ENCODE measurements around the gene BMPR1A. TPM values are rescaled to one million over a fixed set of nuclear protein-coding genes. Genes with fewer than 3 reads are reported as not detected.

BMPR1A gene
- total and polyA plus RNA-seq, 9 of the 15 experiments (the other 6 are each of a cell fraction or from before 2014, with no cell fraction given), result 1.6 to 17.5 (median 9.1) TPM

DNA sequence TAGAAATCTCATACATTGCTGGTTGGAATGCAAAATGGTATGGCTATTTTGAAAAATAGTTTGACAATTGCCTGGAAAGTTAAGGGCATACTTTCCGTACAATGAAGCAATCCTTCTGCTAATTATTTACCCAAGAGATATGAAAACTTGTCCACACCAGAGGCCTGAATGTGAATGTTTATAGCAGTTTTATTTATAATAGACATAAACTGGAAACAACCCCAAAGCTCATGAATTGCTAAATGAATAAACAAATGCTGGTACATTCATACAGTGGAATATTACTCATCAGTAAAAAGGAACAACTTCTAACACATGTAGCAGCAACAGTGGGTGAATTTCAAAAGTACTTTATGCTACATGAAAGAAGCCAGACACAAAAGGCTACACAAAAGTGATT is 158.3 kb downstream of the BMPR1A start:
- intact Hi-C loops (cut with micrococcal nuclease) (no loop called here), in situ Hi-C loops (cut with MboI) (no loop called here)
- no peaks in the 10 kb centered on the region for H3K27me3 ChIP-seq (ENCODE audit: control insufficient read depth in 2 of 2, insufficient read depth in 2 of 2, low read length in 2 of 2)
- H3K4me2 ChIP-seq (ENCODE audit: insufficient read depth, low read length), result no peak overlapping the region
- H3K4me1 ChIP-seq (replicated peaks in 1 of 2; ENCODE audit: control insufficient read depth in 2 of 2, insufficient read depth in 2 of 2, low read length in 2 of 2), result no peaks in the 10 kb centered on the region; a peak in 1 of 5 replicates
- H2AFZ ChIP-seq (ENCODE audit: low read depth, low read length), result no peak overlapping the region
- TF ChIP-seq ZNF77 (CRISPR knock-in tag; IDR thresholded peaks at IDR 0.05), result no peak
- TF ChIP-seq ZNF197 (CRISPR knock-in tag; IDR thresholded peaks at IDR 0.05; ENCODE audit: low read depth), result no peak
- TF ChIP-seq GATAD2A (IDR thresholded peaks at IDR 0.05), result no peak
- no peak for TF ChIP-seq ZNF780A (CRISPR knock-in tag; IDR thresholded peaks at IDR 0.05)
- TF ChIP-seq NEUROD1 (IDR thresholded peaks at IDR 0.05; ENCODE audit: borderline replicate concordance, low read depth, low read length, partially characterized antibody), result no peak
- TF ChIP-seq POLR2AphosphoS5 (IDR thresholded peaks at IDR 0.05; ENCODE audit: control insufficient read depth, insufficient read depth, low read depth, low read length), result no peak
- no peak for TF ChIP-seq ATF7 (IDR thresholded peaks at IDR 0.05)
- TF ChIP-seq ZBTB43 (CRISPR knock-in tag; IDR thresholded peaks at IDR 0.05), result no peak
- TF ChIP-seq MCM3 (IDR thresholded peaks at IDR 0.05), result no peak
- TF ChIP-seq TAF7 (tag; IDR thresholded peaks at IDR 0.05), result no peak
- no peak for TF ChIP-seq FOXJ2 (tag; IDR thresholded peaks at IDR 0.05)
- no peak for TF ChIP-seq TEAD1 (CRISPR knock-in tag; IDR thresholded peaks at IDR 0.05)
- no peak for TF ChIP-seq NR4A1 (CRISPR knock-in tag; IDR thresholded peaks at IDR 0.05)
- TF ChIP-seq NR4A1 (tag; IDR thresholded peaks at IDR 0.05), result no peak
- TF ChIP-seq TRIM24 (IDR thresholded peaks at IDR 0.05), result no peak
- TF ChIP-seq ARID4B (CRISPR knock-in tag; IDR thresholded peaks at IDR 0.05), result no peak
- no peak for TF ChIP-seq L3MBTL2 (IDR thresholded peaks at IDR 0.05)
- TF ChIP-seq CBFA2T2 (conservative IDR thresholded peaks at IDR 0.05), result no peak
- no peak for TF ChIP-seq TBL1XR1 (IDR thresholded peaks at IDR 0.05; ENCODE audit: low read length in 2 of 2)
- TF ChIP-seq, protein P1, sequence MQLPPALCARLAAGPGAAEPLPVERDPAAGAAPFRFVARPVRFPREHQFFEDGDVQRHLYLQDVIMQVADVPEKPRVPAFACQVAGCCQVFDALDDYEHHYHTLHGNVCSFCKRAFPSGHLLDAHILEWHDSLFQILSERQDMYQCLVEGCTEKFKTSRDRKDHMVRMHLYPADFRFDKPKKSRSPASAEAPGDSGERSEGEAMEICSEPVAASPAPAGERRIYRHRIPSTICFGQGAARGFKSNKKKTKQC (CRISPR knock-in tag; IDR thresholded peaks at IDR 0.05), result no peak
- peaks cover 29% of the 10 kb centered on the region; the same call in 2 of the 3 replicates for H3K36me3 ChIP-seq (ENCODE audit: control insufficient read depth, insufficient read depth, low read length)
- BruUV-seq (replicated peaks), result no TSS peak
- H3K27ac ChIP-seq (ENCODE audit: extremely low read depth, low read depth, low read length), result no peak overlapping the region
- ChIA-PET POLR2A (no interaction called here), CTCF (ENCODE audit: low intra/inter-chr PET ratio) (no interaction called here)
- H3K9me3 ChIP-seq (replicated peaks; ENCODE audit: control insufficient read depth, insufficient read depth, low read depth, low read length), result no peaks in the 10 kb centered on the region
- H3K4me3 ChIP-seq, result no peak overlapping the region
- DNase-seq (ENCODE audit: extremely low read depth in 1 of 4, low spot score in 3 of 4) (no peak), ATAC-seq (no peak), FAIRE-seq (no peak)
- no peak overlapping the region for H3K9ac ChIP-seq (ENCODE audit: insufficient read depth in 1 of 2, low read depth in 2 of 2, low read length in 2 of 2)
- no peaks in the 10 kb centered on the region for H3K79me2 ChIP-seq (ENCODE audit: control insufficient read depth, insufficient read depth, low read length)
- no peaks in the 10 kb centered on the region for H3K9me1 ChIP-seq (ENCODE audit: control insufficient read depth, insufficient read depth, low read length)
- WGBS (ENCODE audit: insufficient coverage, low coverage, missing lambda C conversion rate), result 80% methylated on average over 1 of the region's 1 CpG
- H4K20me1 ChIP-seq (replicated peaks; ENCODE audit: control insufficient read depth, insufficient read depth, low read length), result no peaks in the 10 kb centered on the region

Data from K562 (cell line).